ENCODE data around the gene WFS1. TPM values are rescaled to one million over a fixed set of nuclear protein-coding genes. Genes with fewer than 3 reads are reported as not detected.

Gene WFS1
- total RNA-seq, 1 experiment from 2014 or later, result 9.3 TPM

DNA sequence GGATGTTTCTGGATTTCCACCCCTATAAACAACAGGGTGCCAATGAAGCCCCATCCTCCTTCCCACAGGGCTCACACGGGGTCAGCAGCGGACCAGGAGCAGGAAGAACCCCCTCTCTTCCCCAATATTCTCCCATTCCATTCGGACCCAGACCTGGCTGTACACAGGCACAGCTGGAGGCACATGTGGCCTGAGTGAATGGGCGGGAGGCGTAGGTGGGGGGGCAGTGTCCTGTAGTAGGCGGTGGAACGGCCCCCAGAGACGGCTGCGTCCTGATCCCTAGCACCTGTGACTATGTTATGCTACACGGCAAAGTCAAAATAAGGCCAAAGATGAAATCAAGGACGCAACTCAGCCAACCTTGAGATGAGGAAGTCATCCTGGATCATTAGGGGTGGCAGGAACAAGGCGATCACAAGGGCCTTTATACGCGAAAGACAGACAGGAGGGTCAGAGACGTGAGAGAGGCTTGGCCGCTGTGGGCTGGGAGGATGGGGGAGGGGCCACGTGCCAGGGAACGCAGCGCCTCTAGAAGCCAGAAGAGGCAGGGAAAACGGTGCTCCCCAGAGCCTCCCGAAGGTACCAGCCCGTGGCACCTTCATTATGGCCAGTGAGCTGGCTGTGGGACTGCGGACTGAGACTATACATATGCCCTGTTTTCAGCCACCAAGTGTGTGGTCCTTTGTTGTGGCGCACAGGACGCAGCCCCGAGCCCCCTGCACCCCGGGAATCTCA is 75.6 kb downstream of the WFS1 start:
- in situ Hi-C loops (cut with HindIII; ENCODE audit: low sequenced_read_pairs), result no loop called here
- DNase-seq (ENCODE audit: low spot score), result no peak

GRCh38 chr4:6345866-6346265 is 76.2 kb downstream of the WFS1 start:
- in situ Hi-C loops (cut with HindIII; ENCODE audit: low sequenced_read_pairs), result no loop called here

DNA sequence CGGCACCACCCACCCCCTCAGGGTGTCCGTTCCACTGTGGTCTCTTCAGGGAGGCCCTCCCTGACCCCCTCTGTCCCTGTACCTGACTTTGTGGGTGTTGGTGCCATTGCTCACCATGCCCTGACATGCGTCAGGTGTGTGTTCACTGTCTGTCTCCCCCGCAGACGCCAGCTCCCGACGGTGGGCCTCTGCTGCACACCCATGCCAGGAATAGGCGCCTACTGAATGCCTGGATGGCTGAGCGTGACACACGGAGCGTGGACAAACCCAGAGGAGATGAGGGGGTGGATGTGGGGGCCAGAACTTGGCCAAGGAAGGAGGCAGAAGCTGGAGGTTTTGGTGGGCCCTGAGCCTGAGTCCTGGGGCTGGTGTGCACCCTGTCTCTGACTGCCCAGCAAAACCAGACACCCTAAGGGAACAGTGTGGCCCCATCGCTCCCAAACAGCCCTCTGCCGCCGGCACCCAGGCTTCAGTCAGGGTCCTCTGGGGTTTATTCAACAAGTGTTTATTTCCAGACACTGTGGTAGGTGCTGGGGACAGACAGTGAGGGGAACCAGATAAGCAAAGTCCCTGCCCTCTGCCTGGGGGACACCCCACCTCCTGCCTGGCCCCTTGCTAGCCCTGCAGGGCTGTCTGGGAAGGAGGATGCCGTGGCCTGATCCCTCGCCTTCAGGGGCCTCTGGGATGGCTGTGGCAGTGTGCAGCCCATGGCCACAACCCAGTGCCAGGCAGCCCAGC is 76.9 kb downstream of the WFS1 start:
- DNase-seq (ENCODE audit: low spot score), result no peak
- in situ Hi-C loops (cut with HindIII; ENCODE audit: low sequenced_read_pairs), result no loop called here

More at GRCh38 chr4:6345866-6346265, 76.2 kb downstream of the WFS1 start:
- no peak for DNase-seq (ENCODE audit: low spot score)

DNA sequence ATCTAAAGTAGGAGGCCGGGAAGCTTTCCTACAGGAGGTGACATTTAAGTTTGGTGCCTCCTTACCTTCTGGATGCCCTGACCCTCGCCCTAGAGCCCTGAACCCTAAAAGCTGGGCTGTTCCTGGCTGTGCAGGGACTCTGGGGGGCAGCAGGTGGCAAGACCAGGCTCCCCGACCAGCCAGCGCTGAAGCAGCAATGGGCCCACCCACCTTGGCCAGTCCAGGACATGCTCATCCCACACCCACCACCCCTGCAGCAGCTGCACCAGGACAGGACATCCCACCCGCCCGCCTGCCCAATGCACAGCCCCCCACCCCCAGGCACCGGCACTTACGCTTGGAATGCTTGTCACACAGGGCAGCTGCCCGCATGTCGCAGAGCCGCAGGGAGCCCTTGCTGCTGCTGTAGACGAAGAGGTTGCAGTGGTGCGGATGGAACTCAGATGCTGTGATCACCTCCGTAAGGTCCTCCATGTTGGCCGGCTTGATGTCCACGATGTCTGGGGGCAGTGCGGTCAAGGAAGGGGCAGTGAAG is 77.9 kb downstream of the WFS1 start:
- DNase-seq (ENCODE audit: low spot score), result no peak
- in situ Hi-C loops (cut with HindIII; ENCODE audit: low sequenced_read_pairs), result no loop called here

DNA sequence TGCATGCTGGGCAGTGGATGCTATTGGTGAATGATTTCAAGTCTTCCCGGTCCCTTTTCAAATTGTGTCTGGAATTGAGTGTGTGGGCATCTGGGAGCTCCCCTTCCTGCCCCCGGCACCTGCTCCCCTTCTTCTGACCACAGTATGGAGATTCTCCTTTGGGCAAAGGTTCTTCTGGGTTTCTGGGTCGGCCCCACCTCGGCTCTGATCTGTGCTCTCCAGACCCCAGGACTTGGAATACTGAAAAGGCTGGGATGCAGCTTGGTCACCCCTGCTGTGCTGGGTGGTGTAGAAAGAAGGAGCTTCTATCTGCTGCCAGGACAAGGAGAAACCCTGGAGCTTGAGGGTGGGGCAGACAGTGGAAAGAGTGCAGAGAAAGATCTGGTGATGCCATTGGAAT is 78.8 kb downstream of the WFS1 start:
- no peak for DNase-seq (ENCODE audit: low spot score)
- in situ Hi-C loops (cut with HindIII; ENCODE audit: low sequenced_read_pairs), result no loop called here

DNA sequence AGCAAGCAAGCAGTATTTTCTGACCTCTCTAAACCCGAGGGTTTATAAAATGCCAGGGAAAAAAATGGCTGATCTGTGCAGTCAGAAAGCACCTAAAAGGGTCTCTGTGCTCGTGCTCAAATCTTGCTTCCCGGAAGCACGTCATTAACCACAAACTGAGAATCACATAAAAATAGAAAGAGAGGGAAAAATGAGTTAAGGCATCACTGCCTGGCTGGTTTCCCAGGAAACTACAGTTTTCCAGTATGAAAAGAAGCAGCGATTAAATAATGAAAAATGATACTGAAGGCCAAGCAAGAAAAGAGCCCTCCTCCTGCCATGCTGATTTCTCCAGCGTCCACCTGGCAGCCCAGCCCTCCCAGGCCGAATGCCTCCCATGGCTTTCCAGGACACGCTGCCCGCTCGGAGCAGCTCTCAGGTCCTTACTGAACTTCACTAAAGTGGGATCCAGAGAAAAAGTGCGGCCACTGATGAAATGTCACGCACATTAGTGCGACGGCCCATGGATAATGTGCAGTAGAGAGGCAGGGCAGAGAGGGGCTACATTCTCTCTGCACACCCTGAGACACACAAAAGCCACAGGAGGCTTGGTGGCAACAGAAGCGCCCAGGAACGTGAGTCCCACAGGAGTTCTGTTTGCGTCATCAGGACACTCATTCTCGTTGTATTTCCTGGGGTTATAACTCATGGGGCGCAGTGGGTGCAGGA is 80.4 kb downstream of the WFS1 start:
- in situ Hi-C loops (cut with HindIII; ENCODE audit: low sequenced_read_pairs), result no loop called here
- DNase-seq (ENCODE audit: low spot score), result no peak

- in situ Hi-C loops (cut with HindIII; ENCODE audit: low sequenced_read_pairs), result no loop called here
- no peak for DNase-seq (ENCODE audit: low spot score)
Observed at GRCh38 chr4:6350646-6351045, 81.0 kb downstream of the WFS1 start.

GRCh38 chr4:6351246-6352000 is 81.8 kb downstream of the WFS1 start:
- in situ Hi-C loops (cut with HindIII; ENCODE audit: low sequenced_read_pairs), result no loop called here

GRCh38 chr4:6352031-6352692 is 82.5 kb downstream of the WFS1 start:
- DNase-seq (ENCODE audit: low spot score), result no peak

More at GRCh38 chr4:6351246-6352000, 81.8 kb downstream of the WFS1 start:
- DNase-seq (ENCODE audit: low spot score), result no peak

More at GRCh38 chr4:6352031-6352692, 82.5 kb downstream of the WFS1 start:
- in situ Hi-C loops (cut with HindIII; ENCODE audit: low sequenced_read_pairs), result no loop called here

Other genes starting within 250 kb of the WFS1 start
- gene JAKMIP1, start 69.3 kb upstream of the WFS1 start, total RNA-seq (2014; rRNA removed; shearing (Covaris generic)), result not detected in 2 replicates
- gene PPP2R2C, start 202.8 kb downstream of the WFS1 start, total RNA-seq (2014; rRNA removed; shearing (Covaris generic)), result 0.55 and 3.3 TPM in 2 replicates